IPS-18a (cell line): Measurements from ENCODE around the gene SIK1.
"Not testable (repeated sequence)": the region's sequence is repeated elsewhere in the genome, so short reads cannot be mapped to it uniquely, and the experiment has no call there.

Experiments used
- H3K27ac ChIP-seq: one replicate; pipeline ENCODE4 v1.5.1; 2013; ENCODE audit warnings: low read length
- H3K27me3 ChIP-seq: one replicate; pipeline ENCODE4 v1.6.1; 2013; ENCODE audit warnings: mild to moderate bottlenecking, low read length; ENCODE audit not compliant: control insufficient read depth, insufficient read depth
- H3K36me3 ChIP-seq: one replicate; pipeline ENCODE4 v1.6.1; 2013; ENCODE audit warnings: low read depth, low read length; ENCODE audit not compliant: control insufficient read depth
- H3K4me1 ChIP-seq: one replicate; pipeline ENCODE4 v1.6.1; 2013; ENCODE audit warnings: low read depth, low read length; ENCODE audit not compliant: control insufficient read depth
- H3K4me3 ChIP-seq: one replicate; pipeline ENCODE4 v1.5.1; 2013; ENCODE audit warnings: low read length
- H3K9ac ChIP-seq: one replicate; pipeline ENCODE4 v1.6.1; 2013; ENCODE audit warnings: mild to moderate bottlenecking, low read length, moderate library complexity
- H3K9me3 ChIP-seq: one replicate; pipeline ENCODE4 v1.6.1; 2013; ENCODE audit warnings: low read depth, low read length; ENCODE audit not compliant: control insufficient read depth

The SIK1 gene

DNA sequence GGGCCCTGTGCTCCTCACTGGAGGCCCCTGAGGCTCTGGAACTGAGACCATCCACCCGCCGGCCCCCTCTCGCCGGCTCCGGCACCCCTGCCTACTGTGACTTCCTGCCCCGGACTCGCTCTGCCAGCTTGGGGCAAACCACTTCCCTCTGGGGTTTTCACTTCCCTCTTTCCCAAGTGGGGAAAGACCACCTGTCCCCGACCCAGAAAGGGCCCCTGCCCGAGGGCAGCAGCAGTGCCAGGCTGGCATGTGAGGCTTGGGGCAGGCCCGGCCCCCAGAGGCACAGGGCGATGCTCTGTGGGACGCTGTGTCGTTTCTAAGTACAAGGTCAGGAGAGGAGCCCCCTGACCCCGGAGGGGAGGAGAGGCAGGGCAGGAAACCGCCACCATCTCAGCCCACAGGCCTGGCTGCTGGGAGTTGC is 27.3 kb downstream of the SIK1 start:
- H3K4me3 ChIP-seq, H3K27me3 ChIP-seq, H3K9ac ChIP-seq, H3K27ac ChIP-seq, H3K9me3 ChIP-seq, H3K36me3 ChIP-seq, H3K4me1 ChIP-seq: not testable (repeated sequence)

- H3K27me3 ChIP-seq, H3K36me3 ChIP-seq, H3K9me3 ChIP-seq, H3K27ac ChIP-seq, H3K9ac ChIP-seq, H3K4me3 ChIP-seq, H3K4me1 ChIP-seq: not testable (repeated sequence)
Observed at GRCh38 chr21:43399136-43399535, 27.8 kb downstream of the SIK1 start.

DNA sequence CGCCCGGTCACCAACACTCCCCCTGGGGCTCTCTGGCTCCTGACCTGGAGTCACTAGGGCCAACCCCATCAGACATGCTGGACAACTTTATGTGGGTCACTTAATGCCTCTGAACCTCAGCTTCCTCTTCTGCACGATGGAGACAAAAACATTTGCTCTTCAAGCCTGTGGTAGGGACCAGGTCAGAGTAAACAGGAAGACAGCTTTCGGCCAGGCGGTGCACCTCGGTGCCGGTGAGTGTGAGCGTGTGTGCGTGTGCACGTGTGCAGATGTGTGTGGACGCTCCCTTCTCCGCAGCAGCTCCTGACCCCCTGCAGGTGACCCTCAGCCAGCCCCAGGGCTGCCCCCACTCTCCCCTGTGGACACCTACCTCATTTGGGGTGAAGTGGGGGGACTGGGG is 28.4 kb downstream of the SIK1 start:
- H3K4me3 ChIP-seq, H3K9ac ChIP-seq, H3K4me1 ChIP-seq, H3K36me3 ChIP-seq, H3K27me3 ChIP-seq, H3K9me3 ChIP-seq, H3K27ac ChIP-seq: not testable (repeated sequence)

DNA sequence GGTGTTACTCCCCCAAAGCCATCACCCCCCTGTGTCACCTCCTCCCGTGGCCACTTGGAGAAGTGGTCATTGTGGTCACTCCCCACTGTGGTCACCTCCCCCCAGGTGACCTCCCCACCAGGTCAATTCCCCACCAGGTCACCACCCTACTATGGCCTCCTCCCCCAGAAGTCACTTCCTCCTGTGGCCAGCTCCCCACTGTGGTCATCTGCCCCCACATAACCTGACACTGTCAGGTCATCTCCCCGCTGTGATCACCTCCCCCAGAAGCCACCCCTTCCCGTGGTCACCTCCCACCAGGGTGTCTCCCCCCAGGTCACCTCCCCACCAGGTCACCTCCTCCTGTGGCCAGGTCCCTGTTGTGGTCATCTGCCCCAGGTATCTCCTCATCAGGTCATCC is 28.9 kb downstream of the SIK1 start:
- not testable (repeated sequence) for H3K36me3 ChIP-seq, H3K4me3 ChIP-seq, H3K27me3 ChIP-seq, H3K27ac ChIP-seq, H3K9me3 ChIP-seq, H3K9ac ChIP-seq, H3K4me1 ChIP-seq

DNA sequence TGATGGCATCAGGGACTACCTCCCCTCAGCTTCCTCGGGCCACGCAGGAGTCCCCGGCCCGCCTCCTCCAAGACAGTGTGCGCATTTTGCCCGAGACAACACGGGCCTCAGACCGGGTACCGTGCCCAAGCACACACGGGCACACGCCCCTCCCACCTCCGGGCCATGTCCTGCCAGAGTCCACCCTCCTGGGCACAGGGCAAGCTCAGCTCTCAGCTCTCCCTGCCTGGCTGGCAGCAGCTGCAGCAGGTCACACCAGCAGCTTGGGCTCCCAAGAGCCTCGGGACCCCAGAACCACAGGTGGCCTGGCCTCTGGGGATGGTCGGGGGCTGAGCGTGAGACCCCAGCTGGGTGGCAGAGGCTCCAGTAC is 29.5 kb downstream of the SIK1 start:
- not testable (repeated sequence) for H3K27me3 ChIP-seq, H3K4me1 ChIP-seq, H3K9me3 ChIP-seq, H3K27ac ChIP-seq, H3K4me3 ChIP-seq, H3K9ac ChIP-seq, H3K36me3 ChIP-seq

- H3K27me3 ChIP-seq, H3K4me1 ChIP-seq, H3K4me3 ChIP-seq, H3K27ac ChIP-seq, H3K9ac ChIP-seq, H3K36me3 ChIP-seq, H3K9me3 ChIP-seq: not testable (repeated sequence)
Observed at GRCh38 chr21:43396788-43397438, 30.0 kb downstream of the SIK1 start.

GRCh38 chr21:43383351-43383750 is 43.6 kb downstream of the SIK1 start:
- not testable (repeated sequence) for H3K4me1 ChIP-seq, H3K27ac ChIP-seq, H3K36me3 ChIP-seq, H3K27me3 ChIP-seq, H3K9ac ChIP-seq, H3K9me3 ChIP-seq, H3K4me3 ChIP-seq

- not testable (repeated sequence) for H3K36me3 ChIP-seq, H3K4me3 ChIP-seq, H3K4me1 ChIP-seq, H3K27ac ChIP-seq, H3K9me3 ChIP-seq, H3K9ac ChIP-seq, H3K27me3 ChIP-seq
Observed at GRCh38 chr21:43382902-43383301, 44.0 kb downstream of the SIK1 start.

DNA sequence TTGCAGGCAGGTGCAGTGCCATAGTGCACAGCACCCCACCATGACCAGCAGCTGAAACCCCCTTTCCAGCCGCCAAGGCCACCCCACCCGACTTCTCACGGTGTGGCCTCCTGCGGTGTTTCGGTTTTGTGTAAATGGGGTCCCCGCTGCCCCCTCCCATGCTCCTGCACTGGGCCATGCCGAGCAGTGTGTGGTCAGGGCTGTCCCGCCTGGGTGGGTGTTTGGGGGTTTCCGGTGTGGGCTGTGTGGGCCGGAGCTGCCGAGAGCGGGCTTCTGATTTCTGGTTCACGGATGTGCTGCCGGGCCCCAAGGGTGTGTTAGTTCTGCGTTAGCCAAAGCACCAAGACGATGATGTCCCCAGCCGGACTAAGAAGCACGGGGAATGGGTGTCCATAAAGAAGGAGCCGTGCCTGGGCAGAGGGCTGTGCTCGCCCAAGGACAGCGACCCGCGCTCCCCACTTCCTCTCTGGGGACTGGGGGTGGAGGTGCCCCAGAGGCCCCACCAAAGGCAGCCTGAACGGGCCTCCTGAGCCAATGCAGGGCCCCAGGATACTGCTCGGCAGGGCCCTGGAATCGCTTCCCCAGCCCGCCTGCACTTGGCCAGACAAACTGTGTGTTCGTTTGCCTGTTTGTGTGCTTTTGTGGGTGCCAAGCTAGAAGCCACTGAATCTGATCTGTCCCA is 45.9 kb downstream of the SIK1 start:
- H3K4me1 ChIP-seq, H3K9me3 ChIP-seq, H3K9ac ChIP-seq, H3K36me3 ChIP-seq, H3K27ac ChIP-seq, H3K4me3 ChIP-seq, H3K27me3 ChIP-seq: not testable (repeated sequence)

GRCh38 chr21:43380337-43380736 is 46.6 kb downstream of the SIK1 start:
- H3K9me3 ChIP-seq = not testable (repeated sequence)

GRCh38 chr21:43379626-43380122 is 47.3 kb downstream of the SIK1 start:
- H3K27me3 ChIP-seq, H3K4me3 ChIP-seq, H3K4me1 ChIP-seq, H3K9ac ChIP-seq, H3K27ac ChIP-seq, H3K36me3 ChIP-seq, H3K9me3 ChIP-seq: not testable (repeated sequence)

More at GRCh38 chr21:43380337-43380736, 46.6 kb downstream of the SIK1 start:
- not testable (repeated sequence) for H3K27ac ChIP-seq, H3K27me3 ChIP-seq, H3K36me3 ChIP-seq, H3K4me1 ChIP-seq, H3K9ac ChIP-seq, H3K4me3 ChIP-seq

- Histone ChIP-seq H3K4me3 (no peak overlapping the region), H3K27me3 (no peaks in the 10 kb centered on the region), H3K27ac (no peak overlapping the region), H3K9me3 (no peaks in the 10 kb centered on the region), H3K36me3 (no peaks in the 10 kb centered on the region), H3K4me1 (peaks cover 2% of the 10 kb centered on the region), H3K9ac (no peak overlapping the region)
Observed at GRCh38 chr21:43376478-43376882, 50.5 kb downstream of the SIK1 start.
